A549 (cell line): ENCODE data around the gene GAK. TPM values are rescaled to one million over a fixed set of nuclear protein-coding genes. Genes with fewer than 3 reads are reported as not detected.

ENCODE experiments used
- ATAC-seq, 2 experiments: fragments of 200-7000 bp in 1 of 2; fragments of >200 bp in 1 of 2; cut with Nextera tagmentation in 1 of 2; cut with Tn5 transposase in 1 of 2; 3 replicates each; pipeline versions ENCODE4 v1.8.0 to v1.9.1; 2018 to 2020; ENCODE audit warnings: mild to moderate bottlenecking in 1 of 2, moderate library complexity in 1 of 2
- CTCF ChIA-PET: fragments of 300-600 bp; sonication (Branson Sonifier 250); formaldehyde crosslinking; extraction: SDS; loops from one replicate; lab custom pipeline; 2021; ENCODE audit warnings: antibody characterized with exemption, inconsistent platforms; lab: Yijun Ruan, JAX
- POLR2A ChIA-PET: fragments of 350-600 bp; formaldehyde crosslinking; extraction: SDS; loops from one replicate; lab custom pipeline; 2021; ENCODE audit warnings: antibody characterized with exemption, inconsistent platforms; lab: Yijun Ruan, JAX
- DNase-seq, 2 experiments: peaks; one replicate each; pipeline versions ENCODE4 v3.0.0 to v3.0.0-alpha.2; 2011 to 2016; ENCODE audit warnings: low read depth in 1 of 2, low spot score in 1 of 2
- FAIRE-seq: peaks from 2 replicates; lab custom pipeline; 2011; peaks lifted over from hg19 to GRCh38; lab: Jason Lieb, UNC
- H3K27ac ChIP-seq, 2 experiments: fragments of >200 bp; sonication (Bioruptor Twin); formaldehyde crosslinking; 3 replicates each; pipeline ENCODE4 v1.5.1; 2016 to 2017
- H3K4me1 ChIP-seq: fragments of >200 bp; sonication (Bioruptor Twin); formaldehyde crosslinking; 3 replicates; pipeline ENCODE4 v1.6.1; 2016
- H3K4me2 ChIP-seq: fragments of >200 bp; sonication (Bioruptor Twin); formaldehyde crosslinking; 3 replicates; pipeline ENCODE4 v1.6.1; 2016
- H3K4me3 ChIP-seq: fragments of >200 bp; sonication (Bioruptor Twin); formaldehyde crosslinking; 3 replicates; pipeline ENCODE4 v1.5.1; 2016
- H3K9me3 ChIP-seq: fragments of >200 bp; sonication (Bioruptor Twin); formaldehyde crosslinking; 3 replicates; pipeline ENCODE4 v1.6.1; 2016
- ATOH8 ChIP-seq: fragments of 250-450 bp; sonication (Bioruptor Pico); IDR thresholded peaks from 2 replicates; pipeline ENCODE4 v1.5.0; 2020; ENCODE audit warnings: low read depth, mild to moderate bottlenecking, moderate library complexity
- CBX2 ChIP-seq: fragments of 200-600 bp; sonication (generic); IDR thresholded peaks from 2 replicates; pipeline ENCODE4 v1.6.1; 2016; ENCODE audit warnings: low read depth, mild to moderate bottlenecking, borderline replicate concordance
- CBX8 ChIP-seq: fragments of 200-600 bp; sonication (generic); IDR thresholded peaks from 2 replicates; pipeline ENCODE4 v1.6.1; 2016
- EHMT2 ChIP-seq: fragments of 200-600 bp; sonication (generic); IDR thresholded peaks from 2 replicates; pipeline ENCODE4 v1.6.1; 2016; ENCODE audit warnings: antibody characterized with exemption, low read depth, mild to moderate bottlenecking, moderate library complexity
- ESRRA ChIP-seq: fragments of 150-350 bp; IDR thresholded peaks from 2 replicates; pipeline ENCODE4 v1.6.1; 2014; ENCODE audit warnings: mild to moderate bottlenecking, low read length, borderline replicate concordance
- FOSL2 ChIP-seq, 2 experiments: fragments of 450-650 bp in 1 of 2; fragments of >200 bp in 1 of 2; sonication (Bioruptor Twin) in 1 of 2; formaldehyde crosslinking; IDR thresholded peaks; 2 replicates each; pipeline versions ENCODE4 v1.5.0 to v1.6.1; 2016 to 2020; ENCODE audit warnings: mild to moderate bottlenecking in 1 of 2, moderate library complexity in 1 of 2
- FOXS1 ChIP-seq: fragments of 250-450 bp; sonication (Bioruptor Pico); IDR thresholded peaks from 2 replicates; pipeline ENCODE4 v1.5.0; 2020; ENCODE audit warnings: mild to moderate bottlenecking, moderate library complexity
- GATA3 ChIP-seq: IDR thresholded peaks from 2 replicates; pipeline ENCODE4 v1.6.1; 2012; ENCODE audit warnings: borderline replicate concordance
- HDAC2 ChIP-seq: fragments of 200-600 bp; sonication (generic); IDR thresholded peaks from 2 replicates; pipeline ENCODE4 v1.6.1; 2016
- HES2 ChIP-seq: fragments of >200 bp; sonication (Bioruptor Twin); formaldehyde crosslinking; IDR thresholded peaks from 2 replicates; pipeline ENCODE4 v1.6.1; 2016
- HEYL ChIP-seq: fragments of 250-450 bp; sonication (Bioruptor Pico); IDR thresholded peaks from 2 replicates; pipeline ENCODE4 v1.8.0; 2021; ENCODE audit warnings: mild to moderate bottlenecking, moderate library complexity
- HOXA7 ChIP-seq: fragments of 250-450 bp; sonication (Bioruptor Pico); IDR thresholded peaks from 2 replicates; pipeline ENCODE4 v1.5.0; 2020; ENCODE audit warnings: mild to moderate bottlenecking, moderate library complexity
- HOXB5 ChIP-seq: fragments of 250-450 bp; sonication (Bioruptor Pico); IDR thresholded peaks from 2 replicates; pipeline ENCODE4 v1.5.0; 2020; ENCODE audit warnings: mild to moderate bottlenecking, moderate library complexity
- JUN ChIP-seq, 2 experiments: fragments of >200 bp; sonication (Bioruptor Twin); formaldehyde crosslinking; IDR thresholded peaks; 2 replicates in 1 of 2; 3 replicates in 1 of 2; pipeline ENCODE4 v1.6.1; 2016 to 2017
- JUNB ChIP-seq: fragments of >200 bp; sonication (Bioruptor Twin); formaldehyde crosslinking; IDR thresholded peaks from 2 replicates; pipeline ENCODE4 v1.6.1; 2016
- MAFK ChIP-seq: fragments of 450-650 bp; IDR thresholded peaks from 2 replicates; pipeline ENCODE4 v1.6.1; 2014; ENCODE audit not compliant: partially characterized antibody
- PBX3 ChIP-seq: IDR thresholded peaks from 2 replicates; pipeline ENCODE4 v1.6.1; 2012
- PHF8 ChIP-seq: fragments of 200-600 bp; sonication (generic); IDR thresholded peaks from 2 replicates; pipeline ENCODE4 v1.6.1; 2016; ENCODE audit warnings: low read depth, mild to moderate bottlenecking, antibody characterized with exemption, moderate library complexity, borderline replicate concordance
- POLR2A ChIP-seq: IDR thresholded peaks from 2 replicates; pipeline ENCODE4 v1.6.1; 2012; ENCODE audit warnings: mild to moderate bottlenecking, low read length
- POLR2AphosphoS2 ChIP-seq: conservative IDR thresholded peaks from 2 replicates; pipeline ENCODE4 v1.6.1; 2012; ENCODE audit warnings: low read length, improper control_type of control experiment, inconsistent platforms
- RCOR1 ChIP-seq: fragments of 150-350 bp; IDR thresholded peaks from 2 replicates; pipeline ENCODE4 v1.6.1; 2014; ENCODE audit warnings: antibody characterized with exemption, low read length, low read depth
- RFX5 ChIP-seq: fragments of 450-650 bp; IDR thresholded peaks from 2 replicates; pipeline ENCODE4 v1.7.1; 2014; ENCODE audit warnings: antibody characterized with exemption, mild to moderate bottlenecking, moderate library complexity
- TFCP2L1 ChIP-seq: fragments of 250-450 bp; sonication (Bioruptor Pico); IDR thresholded peaks from 2 replicates; pipeline ENCODE4 v1.5.0; 2021; ENCODE audit warnings: mild to moderate bottlenecking
- TP53 ChIP-seq: fragments of 250-450 bp; sonication (Bioruptor Pico); IDR thresholded peaks from 2 replicates; pipeline ENCODE4 v1.5.0; 2021; ENCODE audit warnings: mild to moderate bottlenecking, moderate library complexity
- WGBS: methylation state at CpG from one replicate; pipeline ENCODE4 v1.1.6; 2017; ENCODE audit errors: missing lambda C conversion rate; 5-methylcytosine and 5-hydroxymethylcytosine counted together
- polyA plus RNA-seq, 4 experiments: library from polyadenylated mRNA; depleted of rRNA in 3 of 4; stranded (reverse); fragments of >200 nt; fragmentation: RNase III in 1 of 4; extraction: RNeasy Plus Mini Kit Qiagen cat#74134 plus additional on column Dnase treatment in 1 of 4; gene quantifications; 2 replicates in 3 of 4; 3 replicates in 1 of 4; pipeline ENCODE4 v1.2.3, GENCODE V29; 2011 to 2017
- TF ChIP-seq, protein P1 (sequence below): fragments of 250-450 bp; sonication (Bioruptor Pico); IDR thresholded peaks from 2 replicates; pipeline ENCODE4 v1.5.0; 2021; ENCODE audit warnings: mild to moderate bottlenecking, moderate library complexity, borderline replicate concordance

GAK gene
- polyA plus RNA-seq, 2 of the 4 experiments (the other 2 are of a cell fraction): 13.8 to 34.3 TPM

DNA sequence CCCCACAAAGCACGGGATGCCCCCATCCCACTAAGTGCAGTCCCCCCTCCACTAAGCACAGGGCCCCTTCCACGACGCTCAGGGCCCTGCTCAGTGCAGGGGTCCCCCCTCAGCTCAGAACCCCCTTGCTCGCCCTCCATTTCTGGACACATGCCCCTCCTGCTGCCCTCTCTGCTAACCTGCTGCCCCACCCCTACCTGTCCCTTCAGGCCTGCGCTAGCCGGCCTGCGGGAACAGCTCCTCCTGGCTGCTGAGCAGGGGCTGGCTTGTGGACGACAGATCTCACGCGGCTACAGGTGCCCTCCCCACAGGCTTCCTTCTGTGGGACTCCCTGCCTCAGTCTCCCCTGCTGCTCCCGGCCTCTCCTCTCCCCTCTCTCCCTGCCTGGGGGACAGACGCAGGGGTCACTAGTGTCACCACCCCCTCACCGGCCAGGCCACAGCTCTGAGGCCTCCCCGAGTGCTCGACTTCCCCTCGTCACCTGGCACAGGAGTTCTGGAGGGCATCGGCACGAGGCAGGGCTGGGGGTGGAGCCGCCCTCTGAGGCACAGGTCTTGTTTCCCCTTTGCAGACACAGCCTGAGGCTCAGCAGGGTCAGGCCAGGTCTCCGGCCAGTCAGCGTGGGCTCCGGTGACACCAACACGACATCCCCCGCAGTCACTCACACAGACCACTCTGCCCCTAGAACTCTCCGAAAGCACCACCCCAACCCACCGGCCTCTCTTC lies 21.6 kb downstream of the GAK start:
- FAIRE-seq (no peak), DNase-seq (no peak), ATAC-seq (no peak)
- H3K4me2 ChIP-seq: no peak overlapping the region
- no peaks in the 10 kb centered on the region for H3K4me1 ChIP-seq
- no peak overlapping the region for H3K27ac ChIP-seq
- H3K9me3 ChIP-seq: no peaks in the 10 kb centered on the region
- ChIA-PET POLR2A (no interaction called here), CTCF (no interaction called here)
- whole genome bisulfite sequencing: 94% methylated on average over 13 of the region's 26 CpGs
- TF ChIP-seq RCOR1: no peak
- TF ChIP-seq TP53: no peak
- no peak for TF ChIP-seq JUNB
- no peak for TF ChIP-seq RFX5
- no peak for TF ChIP-seq PHF8
- TF ChIP-seq HDAC2: no peak
- TF ChIP-seq ATOH8: no peak
- TF ChIP-seq HOXA7: no peak
- no peak for TF ChIP-seq CBX2
- TF ChIP-seq HOXB5: no peak
- no peak for TF ChIP-seq POLR2A
- no peak for TF ChIP-seq JUN (IDR thresholded peaks at IDR 0.05)
- TF ChIP-seq FOXS1 (CRISPR knock-in tag): no peak
- TF ChIP-seq FOSL2 (IDR thresholded peaks at IDR 0.05): no peak
- TF ChIP-seq FOSL2 (CRISPR knock-in tag; IDR thresholded peaks at IDR 0.05): no peak
- no peak for TF ChIP-seq ESRRA
- TF ChIP-seq CBX8: no peak
- TF ChIP-seq MAFK: no peak
- TF ChIP-seq HEYL: no peak
- H3K4me3 ChIP-seq: no peak overlapping the region

DNA sequence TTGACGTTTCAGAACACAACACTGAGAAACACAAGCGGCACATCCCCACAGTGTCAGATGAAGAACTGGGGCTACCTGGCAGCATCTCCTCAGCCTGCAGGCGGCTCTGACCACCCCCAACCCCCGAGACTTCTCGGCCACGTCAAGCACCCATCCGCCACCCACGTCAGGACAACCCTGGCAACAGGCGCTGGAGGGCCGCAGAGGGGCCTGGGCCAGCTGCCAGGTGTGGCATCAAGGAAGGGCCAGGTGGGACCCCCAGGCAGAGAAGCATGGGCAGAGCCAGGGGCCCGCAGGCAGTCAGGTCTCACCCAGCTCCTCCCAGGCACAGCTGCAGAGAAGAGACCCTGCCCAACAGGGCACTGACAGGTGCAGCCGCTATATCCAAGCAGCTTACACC lies 22.3 kb downstream of the GAK start:
- CTCF ChIA-PET: no interaction called here
- Histone ChIP-seq H3K4me2 (no peak overlapping the region), H3K4me1 (no peaks in the 10 kb centered on the region), H3K27ac (no peak overlapping the region), H3K9me3 (no peaks in the 10 kb centered on the region), H3K4me3 (no peak overlapping the region)
- DNase-seq: no peak
- WGBS: 96% methylated on average over 3 of the region's 12 CpGs
- ATAC-seq: no peak
- no peak for TF ChIP-seq POLR2AphosphoS2
- no peak for TF ChIP-seq ATOH8
- no peak for TF ChIP-seq EHMT2
- TF ChIP-seq RFX5: no peak
- TF ChIP-seq TFCP2L1 (CRISPR knock-in tag): no peak
- TF ChIP-seq CBX8: no peak
- no peak for TF ChIP-seq PHF8
- TF ChIP-seq PBX3: no peak
- TF ChIP-seq GATA3: no peak
- no peak for TF ChIP-seq HES2
- TF ChIP-seq FOXS1 (CRISPR knock-in tag): no peak
- TF ChIP-seq, protein P1, sequence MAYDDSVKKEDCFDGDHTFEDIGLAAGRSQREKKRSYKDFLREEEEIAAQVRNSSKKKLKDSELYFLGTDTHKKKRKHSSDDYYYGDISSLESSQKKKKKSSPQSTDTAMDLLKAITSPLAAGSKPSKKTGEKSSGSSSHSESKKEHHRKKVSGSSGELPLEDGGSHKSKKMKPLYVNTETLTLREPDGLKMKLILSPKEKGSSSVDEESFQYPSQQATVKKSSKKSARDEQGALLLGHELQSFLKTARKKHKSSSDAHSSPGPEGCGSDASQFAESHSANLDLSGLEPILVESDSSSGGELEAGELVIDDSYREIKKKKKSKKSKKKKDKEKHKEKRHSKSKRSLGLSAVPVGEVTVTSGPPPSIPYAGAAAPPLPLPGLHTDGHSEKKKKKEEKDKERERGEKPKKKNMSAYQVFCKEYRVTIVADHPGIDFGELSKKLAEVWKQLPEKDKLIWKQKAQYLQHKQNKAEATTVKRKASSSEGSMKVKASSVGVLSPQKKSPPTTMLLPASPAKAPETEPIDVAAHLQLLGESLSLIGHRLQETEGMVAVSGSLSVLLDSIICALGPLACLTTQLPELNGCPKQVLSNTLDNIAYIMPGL (CRISPR knock-in tag): no peak
- no peak for TF ChIP-seq ESRRA
- no peak for FAIRE-seq
- POLR2A ChIA-PET: no interaction called here
